VCaP (cell line): ENCODE data around the gene SIK2.

Experiments
- H3K27ac ChIP-seq: fragments of 450-650 bp; 2 replicates; pipeline ENCODE4 v1.5.1; 2017
- TF ChIP-seq, protein P1 (sequence below): fragments of 450-650 bp; conservative IDR thresholded peaks from 2 replicates; pipeline ENCODE4 v1.5.1; 2017; ENCODE audit warnings: mild to moderate bottlenecking, moderate library complexity

The SIK2 gene

DNA sequence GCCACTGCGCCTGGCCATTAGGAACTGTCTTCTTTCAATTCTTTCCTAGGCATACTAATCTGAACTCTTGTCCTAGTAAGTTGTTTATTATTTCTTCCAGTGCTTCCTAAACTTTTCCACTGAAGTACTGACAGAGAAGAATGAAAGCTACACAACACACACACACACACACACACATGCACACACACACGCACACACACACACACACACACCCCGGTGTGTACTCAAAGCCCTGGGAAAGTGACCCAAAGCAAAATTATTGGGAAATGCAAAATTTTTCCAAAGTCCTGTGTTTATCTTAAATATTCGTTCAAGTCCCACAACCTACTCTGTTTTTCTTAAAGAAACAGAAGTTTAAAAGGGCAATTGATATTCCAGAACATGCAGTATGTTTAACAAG lies 19.4 kb upstream of the SIK2 start:
- TF ChIP-seq, protein P1, sequence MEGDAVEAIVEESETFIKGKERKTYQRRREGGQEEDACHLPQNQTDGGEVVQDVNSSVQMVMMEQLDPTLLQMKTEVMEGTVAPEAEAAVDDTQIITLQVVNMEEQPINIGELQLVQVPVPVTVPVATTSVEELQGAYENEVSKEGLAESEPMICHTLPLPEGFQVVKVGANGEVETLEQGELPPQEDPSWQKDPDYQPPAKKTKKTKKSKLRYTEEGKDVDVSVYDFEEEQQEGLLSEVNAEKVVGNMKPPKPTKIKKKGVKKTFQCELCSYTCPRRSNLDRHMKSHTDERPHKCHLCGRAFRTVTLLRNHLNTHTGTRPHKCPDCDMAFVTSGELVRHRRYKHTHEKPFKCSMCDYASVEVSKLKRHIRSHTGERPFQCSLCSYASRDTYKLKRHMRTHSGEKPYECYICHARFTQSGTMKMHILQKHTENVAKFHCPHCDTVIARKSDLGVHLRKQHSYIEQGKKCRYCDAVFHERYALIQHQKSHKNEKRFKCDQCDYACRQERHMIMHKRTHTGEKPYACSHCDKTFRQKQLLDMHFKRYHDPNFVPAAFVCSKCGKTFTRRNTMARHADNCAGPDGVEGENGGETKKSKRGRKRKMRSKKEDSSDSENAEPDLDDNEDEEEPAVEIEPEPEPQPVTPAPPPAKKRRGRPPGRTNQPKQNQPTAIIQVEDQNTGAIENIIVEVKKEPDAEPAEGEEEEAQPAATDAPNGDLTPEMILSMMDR, result no peak
- no peak overlapping the region for H3K27ac ChIP-seq

DNA sequence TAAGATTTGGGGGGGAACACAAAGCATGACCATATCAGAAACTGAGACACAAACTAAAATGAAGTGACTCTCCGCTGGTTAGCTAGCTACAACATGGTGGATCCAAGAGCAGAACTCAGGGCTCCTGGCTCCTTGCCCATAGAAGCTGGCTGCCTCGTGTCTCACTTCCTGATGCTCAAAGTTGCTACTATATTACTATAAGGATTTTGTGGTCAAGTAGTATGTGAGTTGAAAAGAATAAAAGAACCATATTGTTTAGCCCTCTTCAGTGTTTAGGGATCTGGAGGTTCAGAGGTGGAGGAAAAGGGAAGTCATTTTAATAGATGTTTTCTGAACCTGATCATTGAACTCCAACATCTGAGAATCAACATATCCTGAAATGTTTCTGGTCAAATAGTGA lies 16.9 kb upstream of the SIK2 start:
- H3K27ac ChIP-seq, result no peak overlapping the region
- TF ChIP-seq, protein P1, result no peak

DNA sequence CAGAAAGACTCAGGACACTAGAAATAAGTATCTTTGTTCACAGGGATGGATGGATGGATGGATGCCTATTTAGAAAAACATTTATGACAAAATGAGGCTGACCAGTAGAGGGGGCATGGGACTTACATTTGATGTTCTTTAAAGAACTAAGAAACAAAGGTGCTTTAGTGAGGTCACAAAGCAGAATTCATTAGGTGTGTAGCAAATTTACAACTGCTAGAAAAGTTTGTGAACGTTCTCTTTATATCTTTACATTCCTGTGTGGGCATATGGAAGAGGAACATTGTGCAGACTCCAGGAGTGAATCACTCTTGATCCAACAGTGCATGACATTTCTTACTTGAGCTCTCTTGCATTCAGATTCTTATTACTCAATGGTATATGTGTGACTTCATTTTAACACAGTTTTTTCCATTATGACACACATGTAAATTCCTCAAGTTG lies 15.8 kb upstream of the SIK2 start:
- TF ChIP-seq, protein P1, result peak; percentile 85
- H3K27ac ChIP-seq, result no peak overlapping the region

DNA sequence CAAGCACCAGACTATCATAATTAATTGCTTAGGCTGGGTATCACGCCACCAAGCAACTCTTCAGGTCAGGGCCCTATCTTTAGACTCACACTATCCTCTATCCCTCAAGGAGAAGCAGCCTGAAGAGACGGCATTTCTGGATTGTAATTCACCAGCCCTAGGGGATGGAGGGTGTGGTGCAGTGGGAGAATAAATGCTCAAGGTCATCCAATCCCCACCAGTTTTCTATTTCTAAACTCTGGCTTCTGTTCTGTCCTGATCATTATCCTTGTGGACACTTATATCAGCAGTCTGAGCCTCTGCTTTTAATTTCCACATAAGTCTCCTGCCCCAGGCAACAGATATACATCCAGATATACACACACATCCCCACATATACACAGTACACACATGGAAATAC lies 13.1 kb upstream of the SIK2 start:
- no peak overlapping the region for H3K27ac ChIP-seq
- TF ChIP-seq, protein P1, result no peak

DNA sequence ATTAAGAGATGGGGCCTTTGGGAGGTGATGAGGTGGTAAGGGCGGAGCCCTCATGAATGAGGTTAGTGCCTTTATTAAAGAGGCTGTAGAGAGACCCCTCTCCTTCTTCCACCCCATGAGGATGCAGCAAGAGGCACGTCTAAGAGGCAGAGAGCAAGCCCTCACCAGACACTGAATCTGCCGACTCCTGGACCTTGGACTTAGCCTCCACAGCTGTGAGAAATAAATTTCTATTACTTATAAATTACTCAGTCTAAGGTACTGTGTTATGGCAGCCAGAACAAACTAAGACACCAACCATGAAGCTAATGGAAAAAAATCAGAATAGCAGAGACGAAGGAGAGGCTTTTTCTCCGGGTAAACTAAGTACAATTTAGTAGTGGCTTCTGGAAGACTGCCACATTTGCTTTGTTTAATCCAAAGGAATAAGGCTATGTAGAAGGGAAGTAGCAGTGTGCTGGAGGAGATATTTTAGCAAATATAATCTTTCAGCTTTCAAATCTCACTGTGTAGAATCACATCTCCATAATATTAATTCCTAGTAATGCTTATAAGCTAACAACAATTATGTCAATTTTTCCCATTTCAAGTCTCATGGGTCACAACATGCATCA lies 12.3 kb upstream of the SIK2 start:
- H3K27ac ChIP-seq, result no peak overlapping the region
- TF ChIP-seq, protein P1, result no peak

DNA sequence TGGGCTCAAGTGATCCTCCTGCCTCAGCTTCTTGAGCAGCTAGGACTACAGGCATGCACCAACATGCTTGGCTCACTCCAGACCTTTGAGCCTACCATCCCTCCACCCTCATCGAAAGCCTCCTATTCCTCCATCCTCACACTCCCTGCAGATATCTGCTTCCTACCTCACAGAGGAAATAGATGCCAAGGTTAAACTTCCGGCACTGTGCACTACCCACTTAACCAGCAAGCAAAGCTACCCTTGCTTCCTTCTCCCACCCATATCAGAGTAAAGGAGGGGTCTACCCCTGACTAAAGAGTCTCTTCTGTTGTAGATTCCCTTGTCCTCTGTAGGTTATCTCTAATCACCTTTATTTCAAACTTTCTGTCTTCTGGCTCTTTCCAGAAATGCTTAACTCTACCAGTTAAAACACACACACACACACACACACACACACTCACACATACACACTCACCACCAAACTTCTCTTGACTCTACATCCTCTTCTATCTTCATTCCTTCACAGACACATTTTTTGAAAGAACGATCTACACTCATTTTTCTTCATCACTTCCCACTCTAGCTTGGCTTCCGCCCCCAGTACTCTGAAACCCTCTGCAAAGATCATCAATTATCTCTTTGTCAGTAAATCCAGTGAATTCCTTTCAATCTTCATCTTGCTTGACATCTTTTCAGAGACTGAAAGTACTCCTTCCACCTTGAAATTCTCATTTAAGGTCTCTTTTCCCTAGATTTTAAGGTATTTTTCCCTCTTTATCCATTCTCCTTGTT lies 10.9 kb upstream of the SIK2 start:
- TF ChIP-seq, protein P1, result no peak
- no peak overlapping the region for H3K27ac ChIP-seq

DNA sequence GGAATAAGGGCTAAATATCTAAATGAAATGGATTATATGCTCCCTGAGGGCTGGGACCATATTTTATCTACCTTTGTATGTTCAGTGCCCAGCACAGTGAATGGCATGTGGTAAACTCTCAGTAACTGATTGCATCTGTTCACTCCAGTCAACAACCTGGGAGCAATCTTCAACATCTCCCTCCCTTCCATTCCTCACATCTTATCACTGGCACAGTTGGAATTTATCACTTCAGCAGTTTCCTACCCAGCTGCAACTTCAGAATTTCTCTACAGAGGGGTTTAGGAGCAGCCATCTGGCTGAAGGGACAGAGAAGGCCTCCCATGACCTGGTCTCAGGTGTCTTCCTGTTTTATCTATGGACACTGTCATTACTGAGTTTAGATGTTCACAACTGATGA lies 9.8 kb upstream of the SIK2 start:
- H3K27ac ChIP-seq, result no peak overlapping the region
- TF ChIP-seq, protein P1, result no peak
